Measurements from ENCODE around the gene SEC31A.

The SEC31A gene

GRCh38 chr4:82792912-82793649 is 97.9 kb downstream of the SEC31A start:
- no peak for DNase-seq (ENCODE audit: low spot score)
- in situ Hi-C loops (cut with MboI; ENCODE audit: low pct_unique_long_range_greater_than_20kb, low sequenced_read_pairs, unreplicated experiment): no loop called here
- no peak for TF ChIP-seq CTCF (IDR thresholded peaks at IDR 0.05; ENCODE audit: extremely low read depth, insufficient read depth, missing control alignments)

GRCh38 chr4:82791179-82791578 is 99.8 kb downstream of the SEC31A start:
- in situ Hi-C loops (cut with MboI; ENCODE audit: low pct_unique_long_range_greater_than_20kb, low sequenced_read_pairs, unreplicated experiment): no loop called here
- no peak for TF ChIP-seq CTCF (IDR thresholded peaks at IDR 0.05; ENCODE audit: extremely low read depth, insufficient read depth, missing control alignments)
- no peak for DNase-seq (ENCODE audit: low spot score)

- DNase-seq (ENCODE audit: low spot score): no peak
- TF ChIP-seq CTCF (IDR thresholded peaks at IDR 0.05; ENCODE audit: extremely low read depth, insufficient read depth, missing control alignments): no peak
- in situ Hi-C loops (cut with MboI; ENCODE audit: low pct_unique_long_range_greater_than_20kb, low sequenced_read_pairs, unreplicated experiment): no loop called here
Measured at GRCh38 chr4:82790060-82790660, 100.8 kb downstream of the SEC31A start.

GRCh38 chr4:82789025-82789776 is 101.8 kb downstream of the SEC31A start:
- DNase-seq (ENCODE audit: low spot score): no peak
- in situ Hi-C loops (cut with MboI; ENCODE audit: low pct_unique_long_range_greater_than_20kb, low sequenced_read_pairs, unreplicated experiment): no loop called here
- TF ChIP-seq CTCF (IDR thresholded peaks at IDR 0.05; ENCODE audit: extremely low read depth, insufficient read depth, missing control alignments): no peak

GRCh38 chr4:82787342-82787741 is 103.6 kb downstream of the SEC31A start:
- in situ Hi-C loops (cut with MboI; ENCODE audit: low pct_unique_long_range_greater_than_20kb, low sequenced_read_pairs, unreplicated experiment): no loop called here
- no peak for DNase-seq (ENCODE audit: low spot score)
- no peak for TF ChIP-seq CTCF (IDR thresholded peaks at IDR 0.05; ENCODE audit: extremely low read depth, insufficient read depth, missing control alignments)

GRCh38 chr4:82786828-82787227 is 104.1 kb downstream of the SEC31A start:
- no peak for TF ChIP-seq CTCF (IDR thresholded peaks at IDR 0.05; ENCODE audit: extremely low read depth, insufficient read depth, missing control alignments)
- no peak for DNase-seq (ENCODE audit: low spot score)

More at GRCh38 chr4:82786828-82787227, 104.1 kb downstream of the SEC31A start:
- in situ Hi-C loops (cut with MboI; ENCODE audit: low pct_unique_long_range_greater_than_20kb, low sequenced_read_pairs, unreplicated experiment): no loop called here
